CD4-positive, alpha-beta T cell treated with Interleukin-12 subunit alpha and Interleukin-12 subunit beta, for 1 hour (primary cell): ENCODE data around the gene SEC14L2.
A peak's percentile ranks its signal among the peaks of the same experiment; 100 is the strongest.
"Not testable (repeated sequence)": the region's sequence is repeated elsewhere in the genome, so short reads cannot be mapped to it uniquely, and the experiment has no call there.

Source experiments
- DNase-seq: peaks from one replicate; pipeline ENCODE4 v3.0.0-alpha.2; 2020

Gene SEC14L2

DNA sequence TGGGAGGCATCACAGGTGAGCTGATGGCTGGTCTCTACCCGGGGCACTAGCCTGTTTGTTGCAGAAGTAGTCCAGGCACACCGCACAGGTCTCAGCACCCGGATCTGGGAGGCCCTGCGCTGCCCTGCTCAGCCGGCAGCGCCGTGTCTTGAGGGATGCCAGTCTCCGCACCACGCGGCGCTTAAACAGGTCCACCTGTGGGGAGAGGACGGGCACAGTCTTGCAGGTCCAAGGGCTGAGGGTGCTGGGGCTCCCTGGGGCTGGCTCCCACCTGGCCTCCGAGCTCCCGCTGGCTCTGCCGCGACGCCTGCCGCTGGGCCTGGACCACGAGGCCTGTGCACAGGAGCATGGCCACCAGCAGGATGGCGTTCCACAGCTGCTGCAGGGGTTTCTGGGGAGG is 16.8 kb upstream of the SEC14L2 start:
- no peak for DNase-seq

DNA sequence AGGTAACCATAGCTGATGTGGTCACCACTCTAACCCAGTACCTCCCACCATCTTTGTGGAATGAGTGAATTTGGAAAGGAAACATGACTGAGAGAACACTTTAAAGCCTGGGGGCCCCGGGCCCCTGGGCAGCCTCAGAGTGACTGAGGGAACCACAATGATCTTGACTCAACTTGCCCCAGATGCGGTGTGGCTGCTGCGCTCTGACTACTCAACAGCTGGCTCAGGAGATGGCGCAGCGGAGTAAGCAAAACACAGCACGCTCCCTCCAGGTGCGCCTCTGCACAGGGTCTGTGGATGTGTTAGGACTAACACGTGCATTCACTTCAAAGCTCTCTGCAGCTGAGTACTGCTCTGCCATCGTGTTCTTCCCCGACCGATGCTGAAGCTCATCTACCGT is 15.6 kb upstream of the SEC14L2 start:
- DNase-seq: no peak

DNA sequence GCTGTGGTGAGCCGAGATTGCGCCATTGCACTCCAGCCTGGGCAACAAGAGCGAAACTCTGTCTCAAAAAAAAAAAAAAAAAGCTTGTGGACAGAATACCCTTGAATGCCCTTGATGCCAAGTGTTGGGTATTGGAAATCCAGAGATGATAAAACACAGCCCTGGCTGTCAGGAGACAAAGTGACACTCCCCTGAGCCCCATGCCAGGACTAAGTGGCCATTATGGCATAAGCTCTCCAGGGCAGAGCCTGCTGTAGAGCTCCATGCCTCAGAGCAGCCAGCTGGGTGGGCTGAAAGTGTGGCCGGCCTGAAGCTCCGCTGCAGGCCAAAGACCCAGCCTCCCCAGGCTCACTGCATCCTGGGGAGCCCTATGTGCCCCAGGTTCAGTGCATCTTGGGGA is 14.5 kb upstream of the SEC14L2 start:
- DNase-seq: no peak

DNA sequence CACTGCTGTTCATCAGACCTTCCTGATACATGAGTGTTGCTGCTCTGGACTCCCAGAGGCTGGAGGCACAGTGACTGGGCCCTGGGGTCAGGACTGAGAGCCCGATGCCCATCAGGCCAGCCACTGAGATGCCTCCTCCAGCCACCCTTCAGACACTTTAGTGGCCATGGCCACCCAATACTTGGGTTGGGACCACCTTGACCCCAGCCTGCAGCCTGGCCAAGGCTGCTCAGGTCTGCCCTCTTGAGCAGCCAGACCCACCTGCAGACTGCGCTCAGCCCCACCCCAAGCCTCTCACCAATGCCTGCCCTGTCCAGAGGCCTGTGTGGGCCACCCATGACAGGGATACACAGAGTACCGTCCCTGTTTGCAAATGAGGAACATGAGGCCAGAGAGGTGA is 13.8 kb upstream of the SEC14L2 start:
- no peak for DNase-seq

DNA sequence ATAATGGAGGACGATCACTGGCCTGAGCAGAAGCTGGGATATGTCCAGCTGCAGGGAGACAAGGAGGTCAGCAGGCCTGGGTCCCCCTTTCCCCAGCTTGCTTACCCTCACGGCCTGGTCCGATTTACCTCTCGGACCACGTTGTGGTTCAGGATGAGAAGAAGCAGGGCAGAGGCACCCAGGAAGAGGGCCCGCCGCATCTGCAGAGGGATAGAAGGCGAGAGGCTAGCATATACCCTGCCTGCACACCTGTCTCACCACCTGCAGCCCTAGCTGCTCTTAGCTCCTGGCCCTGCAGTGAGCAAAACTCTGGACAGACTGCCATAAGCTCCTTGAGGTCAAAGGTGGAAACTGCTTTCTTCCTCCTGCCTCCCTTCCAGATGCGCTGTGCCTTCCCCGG is 10.9 kb upstream of the SEC14L2 start:
- DNase-seq: no peak

DNA sequence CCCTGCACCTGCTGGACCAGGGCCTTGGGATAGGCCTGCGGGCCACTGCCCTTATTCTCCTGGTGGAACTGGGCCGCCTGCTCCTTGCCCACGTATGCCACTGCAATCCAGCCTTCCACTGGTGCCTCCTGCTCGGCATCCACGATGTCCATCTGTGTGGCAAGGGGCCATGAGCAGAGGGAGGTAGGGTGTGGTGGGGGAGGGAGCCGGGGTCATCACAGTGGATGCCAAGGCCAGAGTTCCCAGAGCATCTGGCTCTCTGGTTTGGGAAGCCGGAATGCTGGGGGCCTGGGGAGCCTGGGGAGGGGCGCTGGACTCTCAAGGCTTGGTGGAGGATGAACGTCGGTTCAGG is 10.2 kb upstream of the SEC14L2 start:
- no peak for DNase-seq

DNA sequence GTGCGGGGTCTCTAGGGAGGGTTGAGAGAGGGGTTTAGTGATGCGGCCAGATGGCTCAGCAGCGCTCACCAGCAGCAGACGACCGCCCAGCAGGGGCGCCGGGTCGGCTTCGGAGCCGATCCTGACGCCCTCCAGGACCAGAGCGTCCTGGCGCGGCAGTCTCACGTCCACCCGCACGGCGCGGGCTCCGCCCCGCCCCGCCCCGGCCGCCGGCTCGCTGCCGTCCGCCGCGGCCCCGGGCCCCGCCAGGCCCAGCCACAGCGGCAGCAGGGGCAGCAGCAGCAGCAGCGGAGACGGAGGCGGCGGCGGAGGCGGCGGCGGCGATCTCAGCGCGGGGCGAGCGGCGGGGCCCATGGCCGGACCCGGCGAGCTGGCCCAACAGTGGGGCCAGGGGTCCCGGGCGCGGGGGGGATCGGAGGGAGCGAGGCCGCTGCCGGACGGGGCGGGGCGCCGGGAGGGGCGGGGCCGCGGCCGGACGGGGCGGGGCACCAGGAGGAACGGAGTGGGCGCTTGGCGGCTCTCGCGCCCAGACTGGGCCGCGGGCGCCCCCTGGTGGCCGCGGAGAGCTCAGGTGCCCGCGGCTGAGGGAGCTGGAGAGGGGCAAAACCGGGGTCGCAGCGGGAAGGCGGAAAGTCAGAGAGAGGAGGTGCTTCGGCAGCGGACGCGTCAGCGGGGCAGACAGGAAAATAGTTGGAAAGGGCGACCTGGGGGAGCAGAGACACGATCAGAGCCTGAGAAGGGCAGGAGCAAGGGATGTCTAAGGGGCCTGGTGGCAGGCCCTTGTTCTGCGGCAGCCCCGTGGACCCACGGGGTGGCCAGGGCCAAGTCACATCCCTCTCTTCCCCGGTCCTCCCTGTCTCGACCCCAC is 9.6 kb upstream of the SEC14L2 start, which contains the start of gene RNF215:
Gene RNF215, minus strand, starts transcription at position 452 of the 868 bp plus-strand sequence. Its CDS starts 98 bp downstream, at position 354.
- DNase-seq: peak; percentile 82

DNA sequence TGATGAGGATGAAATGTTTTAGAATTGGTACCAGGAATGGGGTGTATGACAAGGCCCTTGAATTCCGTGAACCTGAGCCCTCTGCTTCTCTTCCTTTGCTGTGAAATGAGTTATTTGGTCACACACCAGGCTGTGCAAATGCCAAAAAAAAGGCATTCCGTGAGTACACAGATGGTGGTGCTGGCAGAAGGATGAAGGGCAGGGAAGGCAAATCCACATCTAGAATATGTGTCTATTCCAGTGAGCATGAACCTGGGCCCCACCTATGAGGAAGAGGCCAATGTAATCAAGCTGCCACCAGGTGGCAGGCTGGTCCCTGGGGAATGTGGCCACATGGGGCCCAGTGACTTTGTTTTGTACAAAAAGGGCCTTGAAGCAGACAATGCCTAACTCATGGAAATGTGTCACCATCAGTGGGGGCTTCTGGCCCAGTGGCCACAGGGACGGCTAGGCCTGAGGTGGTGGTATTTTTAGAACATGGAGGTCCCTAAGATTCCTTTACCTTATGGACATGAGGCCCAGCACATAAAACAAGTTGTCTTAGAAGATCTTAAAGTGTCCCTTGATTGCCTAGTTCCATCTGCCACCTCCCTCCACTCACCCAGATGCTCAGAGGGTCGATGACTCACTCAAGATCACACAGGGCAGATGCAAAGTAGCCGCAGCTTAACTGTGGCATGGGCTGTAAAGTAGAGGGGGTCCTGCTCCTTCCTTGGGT is 5.7 kb upstream of the SEC14L2 start:
- DNase-seq: peak; percentile 84

DNA sequence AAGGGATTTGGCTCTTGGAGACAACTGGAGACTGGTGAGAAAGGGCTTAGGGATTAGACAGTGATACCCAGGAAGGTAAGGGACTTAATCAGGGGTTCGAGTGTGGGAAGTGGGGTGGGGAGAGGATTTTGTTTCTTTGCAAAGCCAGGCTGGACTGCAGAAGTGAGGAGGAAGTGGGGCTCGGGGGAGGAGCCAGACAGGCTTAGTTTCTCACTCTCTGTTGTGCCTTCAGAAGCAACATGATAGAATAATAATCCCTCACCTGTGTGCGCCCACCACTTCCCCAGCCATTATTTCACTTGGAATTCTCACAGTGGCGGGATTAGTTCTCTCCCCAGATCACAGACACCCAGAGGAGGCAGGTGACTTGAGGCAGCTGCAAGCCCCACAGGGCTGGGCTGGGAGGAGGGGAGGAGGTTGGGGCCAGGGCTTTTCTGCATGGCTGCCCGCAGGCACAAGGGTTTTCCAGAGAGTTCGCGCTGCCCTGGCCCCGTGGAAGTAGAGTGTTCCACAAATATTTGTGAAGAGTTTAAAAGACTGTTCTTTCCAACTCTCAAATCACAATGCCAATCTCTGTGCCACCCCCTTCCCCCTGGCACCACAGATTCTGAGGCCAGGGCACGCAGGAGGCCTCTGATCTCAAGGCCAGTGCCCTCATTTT is 4.0 kb upstream of the SEC14L2 start:
- DNase-seq: no peak

DNA sequence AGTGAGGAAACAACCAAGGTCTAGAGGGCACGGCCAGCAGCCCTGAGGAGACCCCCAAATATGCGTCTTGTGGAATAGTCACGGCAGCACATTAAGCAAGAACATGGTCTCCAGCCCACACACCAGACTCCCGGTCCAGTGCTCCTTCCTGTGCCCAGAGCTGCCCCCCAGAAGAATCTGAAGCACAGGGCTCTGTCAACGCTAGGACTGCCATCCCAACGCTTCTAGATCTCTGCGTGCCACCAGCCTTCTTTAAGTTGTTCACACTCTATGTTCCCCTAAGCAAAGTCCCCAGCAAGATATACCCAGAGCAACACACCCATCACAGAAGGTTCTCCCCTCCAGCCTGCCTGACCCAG is 3.5 kb upstream of the SEC14L2 start:
- no peak for DNase-seq

DNA sequence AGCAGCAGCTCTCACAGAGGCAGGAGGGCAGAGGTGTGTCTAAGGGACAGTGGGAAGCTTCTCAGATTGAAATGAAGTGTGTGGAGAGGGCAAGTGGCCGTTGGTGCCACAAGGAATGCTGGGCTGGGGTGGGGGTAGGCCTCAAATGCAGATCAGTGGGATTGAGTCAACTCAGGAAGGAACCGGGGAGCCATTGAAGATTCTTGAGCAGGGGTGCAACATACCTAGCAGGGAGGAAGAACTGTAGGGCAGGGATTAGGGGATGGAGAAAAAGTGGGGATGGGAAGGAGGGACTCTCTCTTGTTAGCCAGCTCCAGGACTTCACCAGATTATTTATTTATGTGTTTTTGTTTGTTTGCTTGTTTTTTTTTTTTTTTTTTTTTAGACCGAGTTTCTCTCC is 2.9 kb upstream of the SEC14L2 start:
- DNase-seq: no peak

DNA sequence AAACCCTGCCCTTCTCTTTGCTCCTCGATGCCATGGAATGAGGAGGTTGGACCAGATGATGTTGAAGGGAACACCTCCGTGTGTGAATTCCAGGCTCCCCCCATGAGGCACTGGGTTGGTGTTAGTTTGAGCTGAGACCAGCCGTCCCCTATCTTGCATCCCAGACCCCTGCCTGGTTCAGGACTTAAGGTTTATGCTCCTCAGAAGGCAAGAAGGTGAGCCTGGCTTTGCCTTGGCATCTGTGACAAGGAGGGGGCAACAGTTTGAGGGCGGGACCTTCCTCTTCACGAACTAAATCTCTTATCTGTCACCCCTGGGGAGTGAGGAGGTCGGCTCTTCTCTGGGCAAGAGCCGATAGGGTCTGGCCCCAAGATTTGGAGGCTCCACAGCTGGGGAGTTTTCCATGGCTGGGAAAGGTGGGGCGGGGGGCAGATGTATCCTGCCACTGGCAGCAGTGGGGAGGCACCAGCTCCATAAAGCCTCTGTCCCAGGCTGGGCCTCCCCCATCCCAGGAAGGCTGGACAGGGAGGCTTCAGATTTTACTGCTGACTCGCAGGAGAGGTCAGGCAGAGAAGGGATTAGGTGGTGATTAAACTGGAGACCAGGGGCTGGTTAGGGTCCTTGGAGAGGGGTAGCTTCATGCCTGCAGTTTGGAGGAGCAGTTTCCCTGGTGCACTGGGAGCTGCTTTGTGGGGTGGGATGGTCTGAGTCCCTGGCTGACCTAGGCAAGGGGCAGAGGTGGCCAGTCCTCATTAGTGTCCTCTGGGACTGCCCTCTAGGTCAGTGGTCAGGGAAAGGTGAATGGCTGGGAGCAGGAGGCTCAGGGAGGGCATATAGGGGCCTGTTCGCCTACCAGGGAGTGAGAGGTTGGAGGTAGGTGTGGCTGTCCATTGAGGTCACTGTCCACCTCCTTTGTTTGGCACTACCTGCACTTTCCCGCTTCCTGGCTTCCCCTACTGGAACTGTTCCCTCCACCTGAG is 1.1 kb downstream of the SEC14L2 start:
- DNase-seq: no peak

DNA sequence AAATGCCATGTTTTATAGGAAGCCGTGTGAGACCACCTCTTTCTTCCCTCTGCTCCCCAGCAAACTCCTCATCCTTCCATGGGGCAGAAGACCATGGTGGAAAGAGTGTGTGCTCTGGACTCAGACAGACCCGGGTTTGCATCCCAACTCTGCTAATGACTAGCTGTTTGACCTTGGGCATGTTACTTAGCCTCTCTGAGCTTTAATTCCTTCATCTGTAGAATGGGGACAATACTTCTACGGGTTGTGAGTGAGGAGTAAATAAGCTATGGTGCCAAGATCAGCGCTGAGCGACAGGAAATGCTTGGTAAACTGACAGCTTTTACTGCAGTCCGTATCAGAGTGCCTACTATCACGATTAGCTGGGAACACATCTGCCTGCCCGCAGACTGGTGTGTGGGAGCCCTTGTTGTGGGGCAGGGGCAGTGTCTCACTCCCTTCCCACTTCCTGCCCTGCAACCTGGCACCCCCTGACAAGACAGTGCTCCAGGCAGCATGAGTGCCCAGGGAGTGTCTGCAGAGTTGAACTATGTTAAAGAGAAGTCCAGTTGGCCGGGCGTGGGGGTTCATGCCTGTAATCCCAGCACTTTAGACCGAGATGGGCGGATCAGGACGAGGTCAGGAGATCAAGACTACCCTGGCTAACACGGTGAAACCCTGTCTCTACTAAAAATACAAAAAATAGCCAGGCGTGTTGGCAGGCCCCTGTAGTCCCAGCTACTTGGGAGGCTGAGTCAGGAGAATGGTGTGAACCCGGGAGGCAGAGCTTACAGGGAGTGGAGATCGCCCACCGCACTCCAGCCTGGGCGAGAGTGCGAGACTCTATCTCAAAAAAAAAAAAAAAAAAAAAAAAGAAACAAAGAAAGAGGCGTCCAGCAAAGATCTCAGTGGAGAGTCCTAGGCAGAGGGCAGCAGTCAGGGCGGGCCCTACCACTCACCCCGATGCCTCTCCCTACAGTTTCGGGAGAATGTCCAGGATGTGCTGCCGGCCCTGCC is 2.2 kb downstream of the SEC14L2 start:
- no peak for DNase-seq

DNA sequence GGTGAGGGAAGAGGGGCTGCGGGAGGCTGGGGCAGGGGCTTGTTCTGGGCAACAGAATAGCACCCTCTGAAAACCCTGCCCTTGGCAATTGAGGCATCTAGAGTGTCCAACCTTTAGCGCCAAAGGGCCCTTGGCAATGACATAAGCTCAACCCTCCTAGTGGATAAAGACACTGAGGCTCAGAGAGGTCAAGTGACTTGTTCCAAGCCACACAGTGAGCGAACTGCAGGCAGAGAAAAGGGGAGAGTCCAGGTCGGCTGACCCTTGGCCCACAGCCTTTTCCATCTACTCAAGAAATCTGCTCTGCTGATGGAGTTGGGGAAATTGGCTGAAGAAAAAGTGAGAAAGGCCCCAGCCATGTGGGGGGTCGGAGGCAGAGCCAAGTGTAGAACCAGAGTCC is 2.9 kb downstream of the SEC14L2 start:
- DNase-seq: no peak

DNA sequence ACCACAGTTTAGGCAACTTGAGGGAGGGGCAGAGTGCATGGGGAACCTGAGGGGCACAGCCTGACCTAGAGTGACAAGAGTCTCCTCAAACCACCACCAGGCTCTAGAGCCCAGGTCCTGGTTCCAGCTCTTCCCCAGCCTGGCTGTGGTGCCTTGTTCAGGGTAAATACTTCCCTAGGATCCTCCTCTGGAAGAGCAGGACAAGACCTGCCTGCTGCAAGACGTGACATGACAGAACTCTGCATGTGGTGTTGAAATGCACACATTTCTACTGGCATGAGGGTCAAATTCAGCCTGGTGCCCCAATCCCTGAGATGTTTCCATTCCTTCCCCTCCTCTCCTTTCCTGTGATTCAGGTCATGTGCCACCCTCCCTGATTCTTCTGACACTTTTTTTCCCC is 3.3 kb downstream of the SEC14L2 start:
- no peak for DNase-seq

DNA sequence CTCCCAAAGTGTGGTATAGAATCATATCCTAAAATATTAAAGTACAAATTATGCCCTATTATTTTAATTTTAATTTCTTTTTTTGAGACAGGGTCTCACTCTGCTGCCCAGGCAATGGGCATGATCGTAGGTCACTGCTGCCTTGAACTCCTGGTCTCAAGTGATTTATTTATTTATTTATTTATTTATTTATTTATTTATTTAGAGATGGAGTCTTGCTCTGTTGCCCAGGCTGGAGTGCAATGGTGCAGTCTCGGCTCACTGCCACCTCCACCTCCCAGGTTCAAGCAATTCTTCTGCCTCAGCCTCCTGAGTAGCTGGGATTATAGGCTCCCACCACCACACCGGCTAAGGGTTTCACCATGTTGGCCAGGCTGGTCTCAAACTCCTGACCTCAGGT is 4.2 kb downstream of the SEC14L2 start:
- not testable (repeated sequence) for DNase-seq

DNA sequence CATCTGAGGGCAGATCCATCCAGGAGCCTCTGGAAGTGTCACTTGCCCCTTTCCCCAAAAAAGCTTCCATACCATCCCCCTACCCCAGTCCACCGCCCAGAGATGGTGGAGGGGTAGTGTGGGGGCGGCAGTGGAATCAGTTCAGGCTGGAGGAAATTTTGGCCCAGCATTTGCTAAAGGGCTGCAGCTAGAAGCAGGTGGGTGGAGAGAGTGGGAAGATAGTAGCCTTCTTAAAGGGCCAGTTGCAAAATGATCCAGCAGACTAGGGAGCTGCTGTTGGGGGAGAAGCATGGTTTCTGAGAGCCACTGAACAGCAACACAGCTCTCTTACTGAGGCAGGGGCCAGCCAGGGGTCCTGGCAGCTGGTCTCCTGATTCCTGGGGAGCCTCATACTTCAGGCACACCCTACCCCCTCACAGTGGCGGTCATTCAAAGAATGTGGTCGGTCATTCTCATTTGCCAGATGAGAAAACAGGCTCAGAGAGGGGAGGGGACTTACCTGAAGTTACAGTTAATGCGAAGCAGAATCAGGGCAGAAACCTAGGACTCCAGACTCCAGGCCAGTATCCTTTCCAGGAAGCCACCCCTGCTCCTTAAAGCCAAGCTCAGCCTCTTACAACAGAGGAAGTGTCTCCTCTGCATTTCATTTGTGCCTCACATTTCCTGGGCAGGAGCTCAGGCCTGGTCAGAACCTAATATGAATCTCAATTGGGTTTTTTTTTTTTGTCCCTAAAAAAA is 5.4 kb downstream of the SEC14L2 start:
- no peak for DNase-seq

DNA sequence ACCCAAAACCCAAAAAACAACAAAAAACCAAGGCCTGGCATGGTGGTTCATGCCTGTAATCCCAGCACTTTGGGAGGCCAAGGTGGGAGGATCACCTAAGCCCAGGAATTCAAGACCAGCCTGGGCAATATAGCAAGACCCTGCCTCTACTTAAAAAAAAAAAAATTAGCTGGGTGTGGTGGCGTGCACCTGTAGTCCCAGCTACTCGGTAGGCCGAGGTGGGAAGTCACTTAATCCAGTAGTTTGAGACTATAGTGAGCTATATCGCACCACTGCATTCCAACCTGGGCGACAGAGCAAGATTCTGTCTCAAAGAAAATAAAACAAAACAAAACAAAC is 5.9 kb downstream of the SEC14L2 start:
- not testable (repeated sequence) for DNase-seq

DNA sequence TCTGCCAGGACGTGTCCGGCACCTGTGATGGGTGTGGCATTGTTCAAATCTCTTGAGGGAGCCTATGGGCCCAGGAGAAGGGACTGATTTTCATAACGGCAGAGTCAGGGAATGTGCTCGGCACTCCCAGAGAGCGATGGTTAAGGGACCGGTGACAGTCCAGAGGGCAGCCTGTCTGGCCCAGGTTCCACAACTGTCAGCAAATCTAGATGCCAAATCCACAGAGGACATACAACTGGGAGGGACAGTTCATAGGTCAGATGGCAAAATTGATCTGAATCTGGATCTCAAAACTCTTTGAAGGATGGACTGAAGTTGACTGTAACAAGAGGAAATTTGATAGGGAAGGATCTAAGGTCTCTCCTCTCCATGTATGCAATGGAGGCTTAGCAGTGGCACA is 7.5 kb downstream of the SEC14L2 start:
- no peak for DNase-seq

DNA sequence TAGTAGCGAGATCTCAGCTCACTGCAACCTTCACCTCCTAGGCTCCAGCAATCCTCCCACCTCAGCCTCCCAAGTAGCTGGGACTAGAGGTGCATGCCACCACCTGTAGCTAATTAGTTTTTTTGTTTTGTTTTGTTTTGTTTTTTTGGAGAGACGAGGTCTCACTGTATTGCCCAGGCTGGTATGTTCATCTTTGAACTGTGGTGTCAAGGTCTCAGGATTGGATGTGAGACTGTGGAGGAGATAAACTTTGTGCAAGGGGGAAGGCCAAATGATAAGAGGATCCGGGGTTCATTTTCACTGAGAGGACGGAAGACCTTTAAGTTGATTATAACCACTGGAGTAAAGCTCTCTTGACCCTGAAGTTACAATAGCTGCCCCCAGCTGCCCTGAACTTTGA is 8.9 kb downstream of the SEC14L2 start:
- DNase-seq: no peak

DNA sequence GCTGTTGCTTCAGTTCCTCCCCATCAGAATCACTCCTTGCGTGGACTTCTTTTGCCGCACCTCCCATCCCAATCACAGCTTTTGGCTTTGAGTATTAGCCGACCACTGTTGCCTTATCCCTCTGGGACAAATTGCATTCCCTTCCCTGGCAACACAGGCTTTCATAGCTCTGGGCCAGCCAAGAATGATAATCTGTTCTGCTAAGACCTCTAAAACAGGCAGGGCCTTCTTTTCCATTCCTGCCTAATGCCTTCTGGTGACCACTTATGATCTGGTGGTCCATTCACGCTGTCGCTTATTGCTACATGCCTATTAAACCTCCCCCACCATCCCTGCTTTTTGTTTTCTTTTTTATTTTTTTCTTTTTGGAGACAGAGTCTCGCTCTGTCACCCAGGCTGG is 9.6 kb downstream of the SEC14L2 start:
- DNase-seq: no peak
